PC-3 (cell line): Measurements from ENCODE around the gene HEXIM1. TPM values are rescaled to one million over a fixed set of nuclear protein-coding genes. Genes with fewer than 3 reads are reported as not detected.

Source experiments
- ATAC-seq: fragments of 200-7000 bp; cut with Tn5 transposase; 2 replicates; pipeline ENCODE4 v1.9.1; 2020; ENCODE audit warnings: mild to moderate bottlenecking, moderate library complexity
- BruUV-seq: library from RNA; stranded (reverse); fragments of 400-500 nt; replicated peaks from 2 replicates; lab custom pipeline; 2021; lab: Mats Ljungman, UMichigan
- CTCF ChIA-PET: fragments of 300-600 bp; sonication (Branson Sonifier 250); formaldehyde crosslinking; loops from one replicate; lab custom pipeline; 2022; ENCODE audit warnings: antibody characterized with exemption; lab: Charles Lee
- POLR2A ChIA-PET: fragments of 300-600 bp; sonication (Branson Sonifier 250); formaldehyde crosslinking; loops from one replicate; lab custom pipeline; 2022; ENCODE audit warnings: antibody characterized with exemption; ENCODE audit not compliant: unreplicated experiment; lab: Charles Lee
- DNase-seq: peaks from one replicate; pipeline ENCODE4 v3.0.0-alpha.2; 2015
- H2AFZ ChIP-seq: fragments of 300-600 bp; sonication (generic); 2 replicates; pipeline ENCODE4 v1.6.0; 2016; ENCODE audit warnings: antibody characterized with exemption, low read length
- H3F3A ChIP-seq: fragments of 300-600 bp; sonication (generic); one replicate; pipeline ENCODE4 v1.6.0; 2017; ENCODE audit warnings: antibody characterized with exemption, low read length, control low read depth, mild to moderate bottlenecking; ENCODE audit not compliant: unreplicated experiment
- H3K27ac ChIP-seq: fragments of 300-600 bp; sonication (generic); 2 replicates; pipeline ENCODE4 v1.5.1; 2016; ENCODE audit warnings: mild to moderate bottlenecking, low read length
- H3K27me3 ChIP-seq: fragments of 300-600 bp; sonication (generic); 2 replicates; pipeline ENCODE4 v1.6.1; 2016; ENCODE audit warnings: low read length, mixed read lengths
- H3K36me3 ChIP-seq: fragments of 300-600 bp; sonication (generic); 2 replicates; pipeline ENCODE4 v1.6.1; 2016; ENCODE audit warnings: low read depth, mixed run types, low read length, mixed read lengths
- H3K4me1 ChIP-seq: fragments of 300-600 bp; sonication (generic); 2 replicates; pipeline ENCODE4 v1.5.1; 2016; ENCODE audit warnings: low read length; ENCODE audit not compliant: insufficient read depth
- H3K4me2 ChIP-seq: fragments of 300-600 bp; sonication (generic); 2 replicates; pipeline ENCODE4 v1.6.0; 2016; ENCODE audit warnings: low read length
- H3K4me3 ChIP-seq: fragments of 300-600 bp; sonication (generic); 2 replicates; pipeline ENCODE4 v1.5.1; 2016; ENCODE audit warnings: mild to moderate bottlenecking, low read length, mixed read lengths
- H3K79me2 ChIP-seq: fragments of 300-600 bp; sonication (generic); 2 replicates; pipeline ENCODE4 v1.6.1; 2017; ENCODE audit warnings: low read length, mixed read lengths
- H3K9ac ChIP-seq: fragments of 300-600 bp; sonication (generic); 2 replicates; pipeline ENCODE4 v1.6.0; 2016; ENCODE audit warnings: mild to moderate bottlenecking, low read length
- H3K9me2 ChIP-seq: fragments of 300-600 bp; sonication (generic); replicated peaks from 2 replicates; pipeline ENCODE4 v1.6.1; 2016; ENCODE audit warnings: mixed run types, low read length, mixed read lengths
- H3K9me3 ChIP-seq: fragments of 300-600 bp; sonication (generic); 2 replicates; pipeline ENCODE4 v1.6.1; 2016; ENCODE audit warnings: low read length, mixed read lengths
- H4K20me1 ChIP-seq: fragments of 300-600 bp; sonication (generic); 2 replicates; pipeline ENCODE4 v1.6.1; 2016; ENCODE audit warnings: low read length, mixed read lengths
- CTCF ChIP-seq: fragments of 300-600 bp; sonication (generic); conservative IDR thresholded peaks from 2 replicates; pipeline ENCODE4 v1.5.1; 2017; ENCODE audit warnings: antibody characterized with exemption, low read depth, mild to moderate bottlenecking, low read length
- EZH2 ChIP-seq: fragments of 300-600 bp; sonication (generic); IDR thresholded peaks from one replicate; pipeline ENCODE4 v1.6.1; 2017; ENCODE audit warnings: antibody characterized with exemption, mild to moderate bottlenecking, low read length; ENCODE audit not compliant: unreplicated experiment
- EZH2phosphoT487 ChIP-seq: fragments of 300-600 bp; sonication (generic); IDR thresholded peaks from 2 replicates; pipeline ENCODE4 v1.6.1; 2018; ENCODE audit warnings: mild to moderate bottlenecking, antibody characterized with exemption, low read length, borderline replicate concordance
- intact Hi-C: fragments of 100-400 bp; cut with micrococcal nuclease; formaldehyde crosslinking; loops from 2 replicates; pipeline ENCODE4 v1.9.0; 2023
- total RNA-seq: library from RNA; depleted of rRNA; stranded (reverse); fragments of >200 nt; gene quantifications from 2 replicates; pipeline ENCODE4 v1.2.3, GENCODE V29; 2014

Gene HEXIM1
- total RNA-seq, 1 experiment from 2014 or later, result 47.3 TPM

DNA sequence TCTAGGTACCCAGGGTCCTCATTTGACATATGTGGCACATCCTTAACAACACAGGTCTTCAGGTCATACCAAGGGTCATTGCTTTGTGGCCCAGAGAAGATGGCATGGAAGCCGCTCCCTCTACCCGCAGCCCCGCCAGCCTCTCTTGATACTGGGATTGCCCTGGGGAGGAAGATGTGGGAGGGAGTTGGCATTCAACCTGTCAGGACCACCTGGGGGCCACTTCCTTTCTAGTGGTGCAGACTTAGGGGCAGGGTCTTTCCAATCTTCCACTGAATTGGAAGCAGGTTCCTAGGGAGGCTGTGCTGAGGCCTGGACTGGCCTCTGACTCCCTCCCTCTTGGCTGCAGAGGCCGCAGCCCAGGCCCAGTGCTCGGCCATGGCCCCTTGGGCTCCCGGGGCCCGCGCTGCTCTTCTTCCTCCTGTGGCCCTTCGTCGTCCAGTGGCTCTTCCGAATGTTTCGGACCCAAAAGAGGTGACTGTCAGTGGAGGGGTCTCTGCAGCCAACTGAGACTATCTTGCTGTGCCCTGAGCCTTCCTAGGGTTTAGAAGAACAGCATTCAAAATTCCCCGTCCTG is 5.1 kb upstream of the HEXIM1 start:
- Histone ChIP-seq H3K4me3 (no peak overlapping the region), H2AFZ (no peak overlapping the region), H3K36me3 (no peaks in the 10 kb centered on the region), H4K20me1 (no peaks in the 10 kb centered on the region), H3K4me1 (peaks cover 16% of the 10 kb centered on the region), H3K9ac (no peak overlapping the region), H3F3A (peaks cover 3% of the 10 kb centered on the region), H3K27ac (no peak overlapping the region), H3K9me2 (no peaks in the 10 kb centered on the region), H3K9me3 (no peaks in the 10 kb centered on the region), H3K27me3 (no peaks in the 10 kb centered on the region), H3K79me2 (peaks cover 7% of the 10 kb centered on the region), H3K4me2 (no peak overlapping the region)
- ATAC-seq, result no peak
- no peak for DNase-seq
- intact Hi-C loops, result no loop called here
- CTCF ChIA-PET, result interaction anchor here (0.6 kb wide), 1 partner anchor 44 kb away, joined by 3 read pairs; no protein-coding TSS in a partner anchor
- no TSS peak for BruUV-seq
- TF ChIP-seq CTCF, result no peak
- no peak for TF ChIP-seq EZH2phosphoT487
- no peak for TF ChIP-seq EZH2
- POLR2A ChIA-PET, result no interaction called here

- Histone ChIP-seq H3K4me2 (peak overlapping the region; percentile 74; the same call in 1 of the 2 replicates), H4K20me1 (peaks cover 3% of the 10 kb centered on the region), H2AFZ (peak overlapping the region; percentile 73), H3K9me2 (no peaks in the 10 kb centered on the region), H3K4me3 (peak overlapping the region; percentile 43; the same call in 1 of the 2 replicates), H3K27me3 (no peaks in the 10 kb centered on the region), H3K27ac (no peak overlapping the region), H3K4me1 (peaks cover 16% of the 10 kb centered on the region), H3K36me3 (no peaks in the 10 kb centered on the region), H3K9me3 (no peaks in the 10 kb centered on the region), H3F3A (peaks cover 3% of the 10 kb centered on the region), H3K79me2 (peaks cover 11% of the 10 kb centered on the region), H3K9ac (peak overlapping the region; percentile 22; the same call in 1 of the 2 replicates)
- ChIA-PET CTCF (interaction anchor here (0.5 to 1.0 kb wide), 3 partner anchors 9 to 44 kb away, joined by 3 to 15 read pairs (median 3); partner anchors contain the start of gene ACBD4), POLR2A (interaction anchor here (0.6 kb wide), 2 partner anchors 11 to 41 kb away, joined by 4 to 6 read pairs; no protein-coding TSS in a partner anchor)
- BruUV-seq, result no TSS peak
- DNase-seq, result no peak
- no peak for TF ChIP-seq CTCF
- no peak for TF ChIP-seq EZH2phosphoT487
- TF ChIP-seq EZH2, result no peak
- intact Hi-C loops, result no loop called here
- no peak for ATAC-seq
Measured at GRCh38 chr17:45143767-45144198, 4.5 kb upstream of the HEXIM1 start.
